GM23338 (cell line): ENCODE data around the gene MYO15B. TPM values are rescaled to one million over a fixed set of nuclear protein-coding genes. Genes with fewer than 3 reads are reported as not detected.

Experiments
- ATAC-seq: fragments of 200-7000 bp; cut with Tn5 transposase; 3 replicates; pipeline ENCODE4 v1.9.1; 2020
- DNase-seq: peaks from one replicate; pipeline ENCODE4 v3.0.0-alpha.2; 2015; ENCODE audit warnings: low spot score
- H2AFZ ChIP-seq: fragments of 200-600 bp; sonication (generic); 2 replicates; pipeline ENCODE4 v1.8.0; 2016; ENCODE audit warnings: antibody characterized with exemption, mild to moderate bottlenecking, moderate library complexity
- H3F3A ChIP-seq: fragments of 200-600 bp; sonication (generic); replicated peaks from 2 replicates; pipeline ENCODE4 v1.8.0; 2017; ENCODE audit warnings: antibody characterized with exemption, mixed run types, low read depth
- H3K27ac ChIP-seq: fragments of 200-600 bp; sonication (generic); 2 replicates; pipeline ENCODE4 v1.6.1; 2016; ENCODE audit warnings: low read depth
- H3K27me3 ChIP-seq: fragments of 200-600 bp; sonication (generic); 2 replicates; pipeline ENCODE4 v1.8.0; 2016; ENCODE audit warnings: mild to moderate bottlenecking, mixed run types, moderate library complexity; ENCODE audit not compliant: insufficient read depth
- H3K36me3 ChIP-seq: fragments of 200-600 bp; sonication (generic); 2 replicates; pipeline ENCODE4 v1.8.0; 2016; ENCODE audit warnings: mild to moderate bottlenecking; ENCODE audit not compliant: insufficient read depth
- H3K4me1 ChIP-seq: fragments of 200-600 bp; sonication (generic); 2 replicates; pipeline ENCODE4 v1.8.0; 2016; ENCODE audit warnings: mild to moderate bottlenecking, moderate library complexity; ENCODE audit not compliant: insufficient read depth
- H3K4me2 ChIP-seq: fragments of 200-600 bp; sonication (generic); 2 replicates; pipeline ENCODE4 v1.7.1; 2017; ENCODE audit warnings: mixed run types
- H3K4me3 ChIP-seq: fragments of 200-600 bp; sonication (generic); 2 replicates; pipeline ENCODE4 v1.6.1; 2016; ENCODE audit warnings: mixed run types
- H3K79me2 ChIP-seq: fragments of 200-600 bp; sonication (generic); replicated peaks from 2 replicates; pipeline ENCODE4 v1.8.0; 2017; ENCODE audit warnings: mild to moderate bottlenecking; ENCODE audit not compliant: insufficient read depth
- H3K9me2 ChIP-seq: fragments of 200-600 bp; sonication (generic); 2 replicates; pipeline ENCODE4 v1.8.0; 2017; ENCODE audit not compliant: insufficient read depth
- H4K20me1 ChIP-seq: fragments of 200-600 bp; sonication (generic); replicated peaks from 2 replicates; pipeline ENCODE4 v1.8.0; 2017; ENCODE audit warnings: mild to moderate bottlenecking; ENCODE audit not compliant: insufficient read depth
- H3K27ac Mint-ChIP-seq: 2 replicates; pipeline ENCODE4 v1.8.0; 2020; ENCODE audit warnings: inconsistent platforms, mild to moderate bottlenecking, moderate library complexity, mixed read lengths
- H3K27me3 Mint-ChIP-seq: 3 replicates; pipeline ENCODE4 v1.8.0; 2022; ENCODE audit warnings: low read depth, mild to moderate bottlenecking, moderate library complexity, mixed read lengths, inconsistent platforms; ENCODE audit not compliant: insufficient read depth, poor library complexity
- H3K36me3 Mint-ChIP-seq: 3 replicates; pipeline ENCODE4 v1.8.0; 2021; ENCODE audit warnings: low read depth, mild to moderate bottlenecking, inconsistent platforms, moderate library complexity, mixed read lengths
- H3K4me1 Mint-ChIP-seq: 3 replicates; pipeline ENCODE4 v1.8.0; 2020; ENCODE audit warnings: mild to moderate bottlenecking, inconsistent platforms, mixed read lengths
- H3K4me3 Mint-ChIP-seq: 3 replicates; pipeline ENCODE4 v1.8.0; 2021; ENCODE audit warnings: moderate library complexity, mild to moderate bottlenecking, inconsistent platforms, mixed read lengths
- H3K9me3 Mint-ChIP-seq: 3 replicates; pipeline ENCODE4 v1.8.0; 2020; ENCODE audit warnings: moderate library complexity, mild to moderate bottlenecking, inconsistent platforms, mixed read lengths
- CREB1 ChIP-seq: fragments of 250-450 bp; sonication (Bioruptor Pico); IDR thresholded peaks from 2 replicates; pipeline ENCODE4 v1.5.0; 2020; ENCODE audit warnings: low read depth, mild to moderate bottlenecking, moderate library complexity
- CTCF ChIP-seq, 2 experiments: fragments of 200-600 bp in 1 of 2; sonication (generic) in 1 of 2; conservative IDR thresholded peaks; 2 replicates each; pipeline versions ENCODE4 v1.5.1 to v1.6.1; 2016 to 2017; ENCODE audit warnings: antibody characterized with exemption in 2 of 2, low read depth in 2 of 2, mild to moderate bottlenecking in 2 of 2, moderate library complexity in 1 of 2
- ETS1 ChIP-seq: IDR thresholded peaks from 2 replicates; pipeline ENCODE4 v1.6.1; 2016; ENCODE audit warnings: antibody characterized with exemption
- EZH2 ChIP-seq: fragments of 200-600 bp; sonication (generic); IDR thresholded peaks from one replicate; pipeline ENCODE4 v1.8.0; 2017; ENCODE audit warnings: antibody characterized with exemption, mild to moderate bottlenecking, low read depth; ENCODE audit not compliant: unreplicated experiment
- EZH2phosphoT487 ChIP-seq: fragments of 200-600 bp; sonication (generic); IDR thresholded peaks from one replicate; pipeline ENCODE4 v1.8.1; 2018; ENCODE audit warnings: antibody characterized with exemption; ENCODE audit not compliant: unreplicated experiment
- JUNB ChIP-seq: IDR thresholded peaks from one replicate; pipeline ENCODE4 v1.6.1; 2016; ENCODE audit warnings: antibody characterized with exemption; ENCODE audit not compliant: unreplicated experiment
- NANOG ChIP-seq: IDR thresholded peaks from 2 replicates; pipeline ENCODE4 v1.6.1; 2016; ENCODE audit warnings: antibody characterized with exemption, borderline replicate concordance
- POLR2AphosphoS5 ChIP-seq: IDR thresholded peaks from 2 replicates; pipeline ENCODE4 v1.6.1; 2016; ENCODE audit warnings: antibody characterized with exemption, low read depth
- REST ChIP-seq: IDR thresholded peaks from one replicate; pipeline ENCODE4 v1.6.1; 2018; ENCODE audit warnings: antibody characterized with exemption; ENCODE audit not compliant: unreplicated experiment
- STAT1 ChIP-seq: IDR thresholded peaks from one replicate; pipeline ENCODE4 v1.6.1; 2016; ENCODE audit warnings: antibody characterized with exemption; ENCODE audit not compliant: unreplicated experiment
- ZNF114 ChIP-seq: fragments of 250-450 bp; sonication (Bioruptor Pico); IDR thresholded peaks from 2 replicates; pipeline ENCODE4 v1.5.0; 2020; ENCODE audit warnings: mild to moderate bottlenecking, moderate library complexity
- ZNF331 ChIP-seq: fragments of 250-450 bp; sonication (Bioruptor Pico); IDR thresholded peaks from 2 replicates; pipeline ENCODE4 v1.5.0; 2020; ENCODE audit warnings: low read depth, mild to moderate bottlenecking, moderate library complexity
- ZNF462 ChIP-seq: fragments of 250-450 bp; sonication (Bioruptor Pico); IDR thresholded peaks from 2 replicates; pipeline ENCODE4 v1.5.0; 2020; ENCODE audit warnings: mild to moderate bottlenecking, moderate library complexity
- polyA plus RNA-seq: library from polyadenylated mRNA; unstranded; fragments of >200 nt; fragmentation: Nextera tagmentation; extraction: Ambion mirVana; gene quantifications from 2 replicates; pipeline ENCODE4 v1.2.1, GENCODE V29; 2016
- total RNA-seq: library from RNA; depleted of rRNA; stranded (reverse); fragments of >200 nt; shearing (Covaris generic); gene quantifications from 2 replicates; pipeline ENCODE4 v1.2.3, GENCODE V29; 2014

The MYO15B gene
- total and polyA plus RNA-seq, 2 experiments from 2014 or later = 6.6 to 12.4 TPM

- no peak overlapping the region for H3K27ac ChIP-seq
- H3K9me2 ChIP-seq = no peaks in the 10 kb centered on the region
- no peaks in the 10 kb centered on the region for H3K27me3 ChIP-seq
- no peaks in the 10 kb centered on the region for H3K27me3 Mint-ChIP-seq
- no peak overlapping the region for H3K4me3 ChIP-seq
- TF ChIP-seq EZH2phosphoT487 = no peak
- TF ChIP-seq ZNF462 (CRISPR knock-in tag) = no peak
- TF ChIP-seq ZNF331 (CRISPR knock-in tag) = no peak
- no peak for TF ChIP-seq ZNF114 (CRISPR knock-in tag)
- no peak for TF ChIP-seq JUNB
- TF ChIP-seq POLR2AphosphoS5 = no peak
- no peak for TF ChIP-seq STAT1
- no peak for TF ChIP-seq REST
- TF ChIP-seq CREB1 = no peak
- no peak for TF ChIP-seq NANOG
- no peak for TF ChIP-seq ETS1
- TF ChIP-seq CTCF (conservative IDR thresholded peaks at IDR 0.05; ENCODE audit: low read depth in 2 of 2) = no peak
- TF ChIP-seq EZH2 = no peak
- no peak overlapping the region for H2AFZ ChIP-seq
- H3K9me3 Mint-ChIP-seq = no peaks in the 10 kb centered on the region
- ATAC-seq (peak; percentile 65), DNase-seq (peak; percentile 55)
- no peaks in the 10 kb centered on the region; the same call in 1 of the 2 replicates for H3K36me3 ChIP-seq
- no peaks in the 10 kb centered on the region for H4K20me1 ChIP-seq
- H3F3A ChIP-seq = no peaks in the 10 kb centered on the region
- H3K4me1 ChIP-seq = no peaks in the 10 kb centered on the region; the same call in 1 of the 2 replicates
- H3K4me3 Mint-ChIP-seq = no peak overlapping the region
- H3K27ac Mint-ChIP-seq = no peak overlapping the region
- peak overlapping the region; percentile 48; the same call in 1 of the 2 replicates for H3K4me2 ChIP-seq
- H3K4me1 Mint-ChIP-seq = peaks cover 2% of the 10 kb centered on the region; the same call in 1 of the 3 replicates
- no peaks in the 10 kb centered on the region; the same call in 2 of the 3 replicates for H3K36me3 Mint-ChIP-seq
- no peaks in the 10 kb centered on the region for H3K79me2 ChIP-seq
Measured at GRCh38 chr17:75558666-75559530, 28.7 kb upstream of the MYO15B start.
